ENCODE data around the gene L3MBTL1. TPM values are rescaled to one million over a fixed set of nuclear protein-coding genes. Genes with fewer than 3 reads are reported as not detected.

Gene L3MBTL1
- total RNA-seq, 1 donor from 2014 or later: 5.0 TPM

DNA sequence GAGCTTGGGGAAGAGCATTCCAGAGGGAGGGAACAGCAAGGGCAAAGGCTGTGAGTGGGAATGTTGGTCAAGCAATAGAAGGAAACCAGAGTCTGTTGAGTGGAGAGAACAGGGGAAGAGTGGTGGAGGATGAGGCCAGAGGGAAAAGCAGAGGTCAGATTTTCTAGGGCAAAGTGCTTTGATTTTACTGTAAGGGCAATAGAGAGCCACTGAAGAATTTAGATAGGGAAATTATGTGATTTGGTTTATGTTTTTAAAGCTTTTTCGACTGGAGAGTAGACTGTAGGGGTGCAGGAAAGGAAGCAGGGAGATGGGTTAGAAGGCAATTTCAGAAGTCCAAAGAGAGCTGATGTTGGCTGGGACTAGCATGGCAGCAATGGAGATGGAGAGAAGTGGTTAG lies 4.4 kb downstream of the L3MBTL1 start:
- H3K36me3 ChIP-seq (ENCODE audit: control insufficient read depth, insufficient read depth, low read length): no peaks in the 10 kb centered on the region
- FAIRE-seq (no peak), DNase-seq (ENCODE audit: low read depth) (no peak)
- H3K27me3 ChIP-seq (ENCODE audit: control insufficient read depth, insufficient read depth, low read length): peaks cover 4% of the 10 kb centered on the region
- H3K4me3 ChIP-seq (ENCODE audit: low read depth, low read length): no peak overlapping the region
- TF ChIP-seq, protein P1, sequence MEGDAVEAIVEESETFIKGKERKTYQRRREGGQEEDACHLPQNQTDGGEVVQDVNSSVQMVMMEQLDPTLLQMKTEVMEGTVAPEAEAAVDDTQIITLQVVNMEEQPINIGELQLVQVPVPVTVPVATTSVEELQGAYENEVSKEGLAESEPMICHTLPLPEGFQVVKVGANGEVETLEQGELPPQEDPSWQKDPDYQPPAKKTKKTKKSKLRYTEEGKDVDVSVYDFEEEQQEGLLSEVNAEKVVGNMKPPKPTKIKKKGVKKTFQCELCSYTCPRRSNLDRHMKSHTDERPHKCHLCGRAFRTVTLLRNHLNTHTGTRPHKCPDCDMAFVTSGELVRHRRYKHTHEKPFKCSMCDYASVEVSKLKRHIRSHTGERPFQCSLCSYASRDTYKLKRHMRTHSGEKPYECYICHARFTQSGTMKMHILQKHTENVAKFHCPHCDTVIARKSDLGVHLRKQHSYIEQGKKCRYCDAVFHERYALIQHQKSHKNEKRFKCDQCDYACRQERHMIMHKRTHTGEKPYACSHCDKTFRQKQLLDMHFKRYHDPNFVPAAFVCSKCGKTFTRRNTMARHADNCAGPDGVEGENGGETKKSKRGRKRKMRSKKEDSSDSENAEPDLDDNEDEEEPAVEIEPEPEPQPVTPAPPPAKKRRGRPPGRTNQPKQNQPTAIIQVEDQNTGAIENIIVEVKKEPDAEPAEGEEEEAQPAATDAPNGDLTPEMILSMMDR (IDR thresholded peaks at IDR 0.05; ENCODE audit: insufficient read depth, low read length, severe bottlenecking): no peak

DNA sequence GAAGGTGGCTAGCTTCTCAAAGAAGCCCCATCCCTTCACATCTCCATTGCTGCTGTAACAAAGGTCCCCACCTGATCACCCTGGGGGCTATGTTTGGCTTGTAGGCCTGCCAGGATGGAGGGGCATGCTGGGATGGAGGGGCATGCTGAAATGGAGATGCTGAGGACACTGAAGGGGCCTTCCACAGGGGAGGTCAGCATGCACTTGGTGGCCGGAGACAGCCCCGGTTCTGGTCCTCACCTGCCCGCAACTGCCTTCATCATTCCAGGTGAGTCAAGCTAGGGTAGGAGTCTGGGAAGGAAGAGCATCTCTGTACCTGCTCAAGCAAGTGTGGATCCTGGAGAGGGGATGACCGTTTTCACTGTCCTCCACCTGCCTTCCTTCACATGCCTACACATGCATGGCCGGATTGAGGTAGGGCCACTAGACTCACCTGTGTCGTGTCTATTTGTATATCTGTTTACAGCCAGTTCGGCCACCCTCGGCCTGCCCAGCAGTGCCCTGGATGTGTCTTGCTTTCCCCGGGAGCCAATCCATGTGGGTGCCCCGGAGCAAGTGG lies 6.0 kb downstream of the L3MBTL1 start:
- TF ChIP-seq, protein P1 (IDR thresholded peaks at IDR 0.05; ENCODE audit: insufficient read depth, low read length, severe bottlenecking): no peak
- DNase-seq (ENCODE audit: low read depth) (peak; percentile 27), FAIRE-seq (no peak)
- no peaks in the 10 kb centered on the region for H3K27me3 ChIP-seq (ENCODE audit: control insufficient read depth, insufficient read depth, low read length)
- H3K4me3 ChIP-seq (ENCODE audit: low read depth, low read length): peak overlapping the region; percentile 56
- no peaks in the 10 kb centered on the region for H3K36me3 ChIP-seq (ENCODE audit: control insufficient read depth, insufficient read depth, low read length)

DNA sequence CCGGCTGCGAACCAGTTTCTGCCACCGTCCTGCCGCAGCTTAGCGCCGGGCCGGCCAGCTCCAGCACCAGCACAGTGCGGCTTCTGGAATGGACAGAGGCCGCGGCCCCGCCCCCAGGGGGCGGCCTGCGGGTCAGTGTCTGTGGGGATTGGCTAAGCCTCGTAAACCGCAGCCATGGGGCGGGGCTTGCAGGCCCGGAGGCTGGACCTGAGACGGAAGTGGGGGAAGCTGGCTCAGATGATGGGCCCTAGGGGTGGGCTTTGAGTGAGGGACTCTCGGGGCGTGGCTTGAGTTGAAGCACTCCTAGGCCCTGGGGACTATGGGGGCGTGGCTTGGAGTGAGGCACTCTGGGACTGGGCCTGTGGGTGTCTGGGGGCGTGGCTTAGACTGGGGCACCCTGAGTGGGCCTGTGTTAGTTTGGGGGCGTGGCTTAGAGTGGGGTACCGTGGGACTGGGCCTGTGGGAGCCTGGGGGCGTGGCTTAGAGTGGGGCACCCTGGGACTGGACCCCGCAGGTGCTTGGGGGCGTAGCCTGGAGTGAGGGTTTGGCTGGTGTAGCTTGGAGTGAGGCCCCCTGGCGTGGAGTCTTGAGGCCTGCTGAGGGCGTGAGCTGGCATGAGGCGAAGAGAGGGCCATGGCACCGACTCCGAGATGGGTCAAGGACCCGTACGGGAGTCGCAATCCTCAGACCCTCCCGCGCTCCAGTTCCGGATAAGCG lies 6.6 kb downstream of the L3MBTL1 start:
- peak; percentile 90 for DNase-seq (ENCODE audit: low read depth)
- Histone ChIP-seq H3K36me3 (ENCODE audit: control insufficient read depth, insufficient read depth, low read length) (no peaks in the 10 kb centered on the region), H3K27me3 (ENCODE audit: control insufficient read depth, insufficient read depth, low read length) (no peaks in the 10 kb centered on the region), H3K4me3 (ENCODE audit: low read depth, low read length) (peak overlapping the region; percentile 56)
- TF ChIP-seq, protein P1 (IDR thresholded peaks at IDR 0.05; ENCODE audit: insufficient read depth, low read length, severe bottlenecking): peak; percentile 44
- FAIRE-seq: no peak

DNA sequence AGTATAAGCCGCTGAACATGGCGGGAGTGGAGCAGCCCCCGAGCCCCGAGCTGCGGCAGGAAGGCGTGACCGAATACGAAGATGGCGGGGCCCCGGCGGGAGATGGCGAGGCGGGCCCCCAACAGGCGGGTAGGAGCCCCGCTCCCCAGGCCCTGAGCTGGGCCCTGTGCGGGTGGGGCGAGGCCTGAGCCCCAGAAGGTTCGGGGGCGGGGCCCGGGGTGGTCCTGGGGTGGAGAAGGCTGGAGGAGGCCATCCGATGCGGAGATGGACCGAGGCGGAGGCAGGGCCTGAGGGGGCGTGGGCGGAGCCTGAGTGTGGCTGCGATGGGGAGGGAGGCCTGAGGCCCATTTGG lies 7.1 kb downstream of the L3MBTL1 start:
- H3K36me3 ChIP-seq (ENCODE audit: control insufficient read depth, insufficient read depth, low read length): no peaks in the 10 kb centered on the region
- peak overlapping the region; percentile 56 for H3K4me3 ChIP-seq (ENCODE audit: low read depth, low read length)
- no peak for DNase-seq (ENCODE audit: low read depth)
- TF ChIP-seq, protein P1 (IDR thresholded peaks at IDR 0.05; ENCODE audit: insufficient read depth, low read length, severe bottlenecking): no peak
- no peak for FAIRE-seq
- H3K27me3 ChIP-seq (ENCODE audit: control insufficient read depth, insufficient read depth, low read length): no peaks in the 10 kb centered on the region

DNA sequence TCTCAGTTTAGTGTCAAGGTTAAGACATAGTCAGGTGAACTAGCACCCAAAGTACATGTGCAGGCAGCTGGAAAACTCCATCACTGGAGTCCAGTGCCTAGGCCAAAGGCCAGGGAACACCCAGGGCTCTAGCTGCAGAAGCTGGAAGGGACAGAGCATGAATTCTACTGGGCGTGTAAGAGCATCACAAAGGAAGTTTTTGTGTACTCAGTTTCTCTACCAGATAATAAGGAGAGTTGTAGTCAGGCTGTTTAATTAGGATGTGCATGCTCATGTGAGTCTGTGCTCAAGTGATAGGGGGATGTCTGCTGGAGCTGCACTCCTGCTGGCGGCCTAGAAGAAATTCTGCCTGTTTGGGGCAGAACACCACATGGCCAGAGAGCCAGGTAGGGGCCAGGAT lies 8.1 kb downstream of the L3MBTL1 start:
- TF ChIP-seq, protein P1 (IDR thresholded peaks at IDR 0.05; ENCODE audit: insufficient read depth, low read length, severe bottlenecking): no peak
- DNase-seq (ENCODE audit: low read depth) (no peak), FAIRE-seq (no peak)
- H3K4me3 ChIP-seq (ENCODE audit: low read depth, low read length): no peak overlapping the region
- no peaks in the 10 kb centered on the region for H3K27me3 ChIP-seq (ENCODE audit: control insufficient read depth, insufficient read depth, low read length)
- H3K36me3 ChIP-seq (ENCODE audit: control insufficient read depth, insufficient read depth, low read length): no peaks in the 10 kb centered on the region

Data from bronchial epithelial cell (primary cell).